IMR-90 (cell line): ENCODE measurements around the gene ZNF221. TPM values are rescaled to one million over a fixed set of nuclear protein-coding genes. Genes with fewer than 3 reads are reported as not detected.

Experiments
- ATAC-seq: fragments of 200-7000 bp; cut with Tn5 transposase; 2 replicates; pipeline ENCODE4 v1.9.1; 2020; ENCODE audit warnings: low read depth, mild to moderate bottlenecking, moderate library complexity
- BruUV-seq: library from RNA; stranded (reverse); fragments of 400-500 nt; replicated peaks from 2 replicates; lab custom pipeline; 2021; lab: Mats Ljungman, UMichigan
- CTCF ChIA-PET: fragments of 300-600 bp; formaldehyde crosslinking; extraction: SDS; loops from one replicate; lab custom pipeline; 2021; ENCODE audit warnings: antibody characterized with exemption; lab: Yijun Ruan, JAX
- POLR2A ChIA-PET: fragments of 300-600 bp; sonication (Branson Sonifier 250); formaldehyde crosslinking; loops from one replicate; lab custom pipeline; 2022; ENCODE audit warnings: antibody characterized with exemption; ENCODE audit not compliant: unreplicated experiment; lab: Charles Lee
- DNase-seq: peaks from one replicate; pipeline ENCODE4 v3.0.0; 2013
- H2AFZ ChIP-seq: replicated peaks from 2 replicates; pipeline ENCODE3; 2013; ENCODE audit warnings: low read length, mild to moderate bottlenecking; ENCODE audit not compliant: poor library complexity
- H2AK5ac ChIP-seq: 2 replicates; pipeline ENCODE4 v1.6.1; 2013; ENCODE audit warnings: low read depth, low read length, inconsistent platforms
- H2AK9ac ChIP-seq: replicated peaks from 2 replicates; pipeline ENCODE3; 2013; ENCODE audit warnings: mild to moderate bottlenecking, low read depth, low read length, moderate library complexity; ENCODE audit not compliant: poor library complexity
- H2BK120ac ChIP-seq: 2 replicates; pipeline ENCODE4 v1.6.1; 2013; ENCODE audit warnings: low read depth, low read length, inconsistent platforms
- H2BK15ac ChIP-seq: 3 replicates; pipeline ENCODE4 v1.6.1; 2013; ENCODE audit warnings: low read depth, low read length, inconsistent platforms
- H2BK20ac ChIP-seq: 2 replicates; pipeline ENCODE4 v1.6.1; 2013; ENCODE audit warnings: low read depth, mild to moderate bottlenecking, inconsistent platforms, low read length, moderate library complexity
- H2BK5ac ChIP-seq: 2 replicates; pipeline ENCODE4 v1.6.1; 2013; ENCODE audit warnings: mild to moderate bottlenecking, low read depth, low read length, inconsistent platforms; ENCODE audit not compliant: poor library complexity, severe bottlenecking
- H3K14ac ChIP-seq: replicated peaks from 2 replicates; pipeline ENCODE4 v1.6.1; 2013; ENCODE audit warnings: low read depth, low read length, inconsistent platforms
- H3K18ac ChIP-seq: 2 replicates; pipeline ENCODE4 v1.6.1; 2013; ENCODE audit warnings: low read depth, low read length, control low read depth
- H3K23ac ChIP-seq: 2 replicates; pipeline ENCODE4 v1.6.1; 2013; ENCODE audit warnings: low read depth, low read length, inconsistent platforms
- H3K27ac ChIP-seq: 2 replicates; pipeline ENCODE4 v1.5.1; 2013; ENCODE audit warnings: mild to moderate bottlenecking, control low read depth, low read length; ENCODE audit not compliant: insufficient read depth
- H3K27me3 ChIP-seq: 2 replicates; pipeline ENCODE4 v1.6.1; 2013; ENCODE audit warnings: low read length; ENCODE audit not compliant: control insufficient read depth, insufficient read depth
- H3K36me3 ChIP-seq: 2 replicates; pipeline ENCODE4 v1.6.1; 2013; ENCODE audit warnings: low read length, mixed read lengths; ENCODE audit not compliant: control insufficient read depth, insufficient read depth
- H3K4ac ChIP-seq: 2 replicates; pipeline ENCODE4 v1.6.1; 2013; ENCODE audit warnings: low read depth, low read length, inconsistent platforms
- H3K4me1 ChIP-seq: 2 replicates; pipeline ENCODE4 v1.6.1; 2013; ENCODE audit warnings: low read length, mixed read lengths; ENCODE audit not compliant: control insufficient read depth, insufficient read depth
- H3K4me2 ChIP-seq: 2 replicates; pipeline ENCODE4 v1.6.1; 2013; ENCODE audit warnings: low read depth, mild to moderate bottlenecking, control low read depth, low read length, moderate library complexity
- H3K4me3 ChIP-seq: 2 replicates; pipeline ENCODE4 v1.5.1; 2013; ENCODE audit warnings: low read depth, mild to moderate bottlenecking, control low read depth, low read length, moderate library complexity; ENCODE audit not compliant: insufficient read depth
- H3K56ac ChIP-seq: 2 replicates; pipeline ENCODE4 v1.6.1; 2013; ENCODE audit warnings: low read length, inconsistent platforms; ENCODE audit not compliant: insufficient read depth; ENCODE audit errors: extremely low read depth
- H3K79me1 ChIP-seq, 2 experiments: 2 replicates each; pipeline ENCODE4 v1.6.1; 2013; ENCODE audit warnings: low read length in 2 of 2, inconsistent platforms in 1 of 2, low read depth in 1 of 2
- H3K9ac ChIP-seq: 2 replicates; pipeline ENCODE4 v1.6.1; 2013; ENCODE audit warnings: low read depth, low read length, control low read depth
- H3K9me1 ChIP-seq: 2 replicates; pipeline ENCODE4 v1.6.1; 2013; ENCODE audit warnings: low read length, inconsistent platforms; ENCODE audit not compliant: insufficient read depth
- H3K9me3 ChIP-seq: 2 replicates; pipeline ENCODE4 v1.6.1; 2013; ENCODE audit warnings: low read length; ENCODE audit not compliant: control insufficient read depth, insufficient read depth
- H4K20me1 ChIP-seq: 2 replicates; pipeline ENCODE4 v1.6.1; 2013; ENCODE audit warnings: low read length, inconsistent platforms; ENCODE audit not compliant: insufficient read depth
- H4K5ac ChIP-seq: 2 replicates; pipeline ENCODE4 v1.6.1; 2013; ENCODE audit warnings: mild to moderate bottlenecking, low read depth, low read length, control low read depth
- H4K8ac ChIP-seq, 2 experiments: 2 replicates each; pipeline ENCODE4 v1.6.1; 2013; ENCODE audit warnings: low read depth in 2 of 2, low read length in 2 of 2, control low read depth in 1 of 2, inconsistent platforms in 1 of 2
- H4K91ac ChIP-seq: 2 replicates; pipeline ENCODE4 v1.6.1; 2013; ENCODE audit warnings: low read depth, low read length, inconsistent platforms; ENCODE audit not compliant: insufficient read depth
- BHLHE40 ChIP-seq: fragments of 150-350 bp; IDR thresholded peaks from 2 replicates; pipeline ENCODE4 v1.6.1; 2016; ENCODE audit warnings: mild to moderate bottlenecking, low read depth, low read length
- CEBPB ChIP-seq: IDR thresholded peaks from 2 replicates; pipeline ENCODE4 v1.6.1; 2012; ENCODE audit warnings: low read depth, low read length, improper control_type of control experiment
- CHD1 ChIP-seq: IDR thresholded peaks from 2 replicates; pipeline ENCODE4 v1.6.1; 2012; ENCODE audit warnings: low read depth, low read length, improper control_type of control experiment
- ELK1 ChIP-seq: fragments of 150-350 bp; IDR thresholded peaks from 2 replicates; pipeline ENCODE4 v1.6.1; 2016; ENCODE audit warnings: low read depth, mild to moderate bottlenecking, low read length, moderate library complexity, borderline replicate concordance
- FOS ChIP-seq: fragments of 150-350 bp; IDR thresholded peaks from 2 replicates; pipeline ENCODE4 v1.6.1; 2016; ENCODE audit warnings: low read depth, low read length
- MAFK ChIP-seq: IDR thresholded peaks from 2 replicates; pipeline ENCODE4 v1.6.1; 2012; ENCODE audit warnings: low read depth, low read length, improper control_type of control experiment
- MAZ ChIP-seq: IDR thresholded peaks from 2 replicates; pipeline ENCODE4 v1.6.1; 2012; ENCODE audit warnings: low read depth, mild to moderate bottlenecking, low read length, improper control_type of control experiment, moderate library complexity, borderline replicate concordance
- MXI1 ChIP-seq: IDR thresholded peaks from 2 replicates; pipeline ENCODE4 v1.6.1; 2012; ENCODE audit warnings: low read depth, mild to moderate bottlenecking, low read length, moderate library complexity, borderline replicate concordance
- NFE2L2 ChIP-seq: fragments of 150-350 bp; IDR thresholded peaks from 2 replicates; pipeline ENCODE4 v1.6.1; 2016; ENCODE audit warnings: low read depth, mild to moderate bottlenecking, low read length
- POLR2A ChIP-seq: IDR thresholded peaks from 2 replicates; pipeline ENCODE4 v1.6.1; 2012; ENCODE audit warnings: mild to moderate bottlenecking, low read depth, low read length
- RAD21 ChIP-seq: IDR thresholded peaks from 2 replicates; pipeline ENCODE4 v1.6.1; 2012; ENCODE audit warnings: low read length, improper control_type of control experiment
- RCOR1 ChIP-seq: IDR thresholded peaks from 2 replicates; pipeline ENCODE4 v1.6.1; 2012; ENCODE audit warnings: mild to moderate bottlenecking, low read length, improper control_type of control experiment; ENCODE audit not compliant: insufficient replicate concordance
- RFX5 ChIP-seq: IDR thresholded peaks from 2 replicates; pipeline ENCODE4 v1.8.0; 2012; ENCODE audit warnings: low read depth, mild to moderate bottlenecking, low read length, moderate library complexity
- SMC3 ChIP-seq: fragments of 150-350 bp; IDR thresholded peaks from 2 replicates; pipeline ENCODE4 v1.6.1; 2016; ENCODE audit warnings: low read depth, mild to moderate bottlenecking, antibody characterized with exemption, low read length, moderate library complexity
- WGBS, 2 experiments: methylation state at CpG; one replicate each; pipeline versions ENCODE4 v1.1.5 to v1.1.7; 2013; ENCODE audit warnings: missing lambda C conversion rate in 2 of 2; ENCODE audit not compliant: insufficient read length in 1 of 2; ENCODE audit errors: extremely low coverage in 2 of 2; 5-methylcytosine and 5-hydroxymethylcytosine counted together
- dilution Hi-C: fragments of 300-500 bp; cut with HindIII; formaldehyde crosslinking; loops from one replicate; pipeline ENCODE4 v1.14.3; 2018; ENCODE audit warnings: low sequenced_read_pairs; ENCODE audit not compliant: unreplicated experiment
- in situ Hi-C: fragments of 300-500 bp; cut with MboI; formaldehyde crosslinking; loops from 3 replicates; pipeline ENCODE4 v1.14.3; 2019; ENCODE audit warnings: low sequenced_read_pairs, inconsistent platforms, mixed read lengths
- intact Hi-C: fragments of 100-400 bp; cut with micrococcal nuclease; formaldehyde crosslinking; loops from 2 replicates; pipeline ENCODE4 v1.10.0; 2022
- polyA plus RNA-seq, 3 experiments: library from polyadenylated mRNA; depleted of rRNA; stranded (reverse); fragments of >200 nt; gene quantifications; 2 replicates each; pipeline ENCODE4 v1.2.3, GENCODE V29; 2012; ENCODE audit warnings: low replicate concordance in 1 of 3
- total RNA-seq: library from RNA; depleted of rRNA; stranded (reverse); fragments of >200 nt; gene quantifications from 2 replicates; pipeline ENCODE4 v1.2.3, GENCODE V29; 2012
- TF ChIP-seq, protein P1 (sequence below): conservative IDR thresholded peaks from 2 replicates; pipeline ENCODE4 v1.5.1; 2012; ENCODE audit warnings: mild to moderate bottlenecking, low read depth, low read length, improper control_type of control experiment

ZNF221 gene
- total and polyA plus RNA-seq, 2 of the 4 experiments (the other 2 are of a cell fraction): 1.0 to 10.6 TPM

GRCh38 chr19:43905897-43906296 is 45.1 kb upstream of the ZNF221 start:
- H3K23ac ChIP-seq: no peak overlapping the region
- DNase-seq: no peak
- CTCF ChIA-PET: no interaction called here
- intact Hi-C loops: no loop called here
- H2AFZ ChIP-seq: no peak overlapping the region
- peaks cover 9% of the 10 kb centered on the region for H3K9me3 ChIP-seq
- H2AK5ac ChIP-seq: no peak overlapping the region
- H2BK15ac ChIP-seq: no peak overlapping the region
- no peaks in the 10 kb centered on the region for H3K36me3 ChIP-seq
- no peak overlapping the region for H3K9ac ChIP-seq
- no peak overlapping the region for H3K4me2 ChIP-seq
- H2AK9ac ChIP-seq: no peak overlapping the region
- H3K14ac ChIP-seq: no peak overlapping the region
- no CpG with 5 or more reads among the region's 5 CpGs for WGBS, 2 experiments
- POLR2A ChIA-PET: no interaction called here
- dilution Hi-C loops: no loop called here
- H4K91ac ChIP-seq: no peak overlapping the region
- no peaks in the 10 kb centered on the region for H3K27me3 ChIP-seq
- BruUV-seq: no TSS peak
- no peaks in the 10 kb centered on the region for H3K4me1 ChIP-seq
- H3K56ac ChIP-seq: no peak overlapping the region
- H4K5ac ChIP-seq: no peak overlapping the region
- H2BK120ac ChIP-seq: no peak overlapping the region
- H3K4ac ChIP-seq: no peak overlapping the region
- no peak overlapping the region for H2BK20ac ChIP-seq
- H4K20me1 ChIP-seq: no peaks in the 10 kb centered on the region
- H3K4me3 ChIP-seq: no peak overlapping the region
- in situ Hi-C loops: no loop called here
- no peak for ATAC-seq
- no peak overlapping the region for H4K8ac ChIP-seq
- TF ChIP-seq RFX5 (no peak), CEBPB (no peak), RAD21 (no peak), POLR2A (no peak), MXI1 (no peak), NFE2L2 (no peak), SMC3 (no peak), FOS (no peak), ELK1 (no peak), CHD1 (no peak), BHLHE40 (no peak), MAZ (no peak), MAFK (no peak), RCOR1 (no peak)
- TF ChIP-seq, protein P1, sequence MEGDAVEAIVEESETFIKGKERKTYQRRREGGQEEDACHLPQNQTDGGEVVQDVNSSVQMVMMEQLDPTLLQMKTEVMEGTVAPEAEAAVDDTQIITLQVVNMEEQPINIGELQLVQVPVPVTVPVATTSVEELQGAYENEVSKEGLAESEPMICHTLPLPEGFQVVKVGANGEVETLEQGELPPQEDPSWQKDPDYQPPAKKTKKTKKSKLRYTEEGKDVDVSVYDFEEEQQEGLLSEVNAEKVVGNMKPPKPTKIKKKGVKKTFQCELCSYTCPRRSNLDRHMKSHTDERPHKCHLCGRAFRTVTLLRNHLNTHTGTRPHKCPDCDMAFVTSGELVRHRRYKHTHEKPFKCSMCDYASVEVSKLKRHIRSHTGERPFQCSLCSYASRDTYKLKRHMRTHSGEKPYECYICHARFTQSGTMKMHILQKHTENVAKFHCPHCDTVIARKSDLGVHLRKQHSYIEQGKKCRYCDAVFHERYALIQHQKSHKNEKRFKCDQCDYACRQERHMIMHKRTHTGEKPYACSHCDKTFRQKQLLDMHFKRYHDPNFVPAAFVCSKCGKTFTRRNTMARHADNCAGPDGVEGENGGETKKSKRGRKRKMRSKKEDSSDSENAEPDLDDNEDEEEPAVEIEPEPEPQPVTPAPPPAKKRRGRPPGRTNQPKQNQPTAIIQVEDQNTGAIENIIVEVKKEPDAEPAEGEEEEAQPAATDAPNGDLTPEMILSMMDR: no peak
- peaks cover 3% of the 10 kb centered on the region; the same call in 1 of the 2 replicates for H3K9me1 ChIP-seq
- no peak overlapping the region for H3K18ac ChIP-seq
- no peak overlapping the region for H3K27ac ChIP-seq
- no peak overlapping the region for H2BK5ac ChIP-seq
- peaks cover 6 to 10% of the 10 kb centered on the region in 2 experiments for H3K79me1 ChIP-seq
